Naive thymus-derived CD4-positive, alpha-beta T cell (primary cell): ENCODE measurements around the gene GALNT16. TPM values are rescaled to one million over a fixed set of nuclear protein-coding genes. Genes with fewer than 3 reads are reported as not detected.

Experiments used
- ATAC-seq: fragments of 150-1000 bp; cut with Tn5 transposase; 2 replicates; pipeline ENCODE4 v1.10.0; 2021; ENCODE audit warnings: mild to moderate bottlenecking, moderate library complexity
- CTCF ChIA-PET: fragments of 350-600 bp; sonication (Branson Sonifier 250); formaldehyde crosslinking; loops from one replicate; lab custom pipeline; 2021; ENCODE audit warnings: antibody characterized with exemption; lab: Charles Lee
- POLR2A ChIA-PET: fragments of 350-600 bp; sonication (Branson Sonifier 250); formaldehyde crosslinking; loops from one replicate; lab custom pipeline; 2021; ENCODE audit warnings: antibody characterized with exemption, inconsistent platforms; lab: Charles Lee
- DNase-seq, 9 donors: peaks; one replicate each; pipeline versions ENCODE4 v3.0.0 to v3.0.0-alpha.2; 2020 to 2022; ENCODE audit warnings: mixed read lengths in 1 of 9
- H3K27ac ChIP-seq: one replicate; pipeline ENCODE4 v1.7.0; 2013; ENCODE audit warnings: mild to moderate bottlenecking, low read depth, low read length, moderate library complexity
- H3K27me3 ChIP-seq, 2 donors: one replicate each; pipeline ENCODE4 v1.7.0; 2013; ENCODE audit warnings: low read length in 2 of 2, mild to moderate bottlenecking in 2 of 2, moderate library complexity in 2 of 2; ENCODE audit not compliant: control insufficient read depth in 2 of 2, insufficient read depth in 2 of 2
- H3K36me3 ChIP-seq, 3 experiments: 1 replicate in 2 of 3; 2 replicates in 1 of 3; pipeline ENCODE4 v1.7.0; 2013; ENCODE audit warnings: low read length in 3 of 3, mild to moderate bottlenecking in 3 of 3, moderate library complexity in 1 of 3; ENCODE audit not compliant: insufficient read depth in 3 of 3, control insufficient read depth in 2 of 3
- H3K4me1 ChIP-seq, 2 donors: one replicate each; pipeline ENCODE4 v1.7.0; 2013; ENCODE audit warnings: low read length in 2 of 2, mild to moderate bottlenecking in 2 of 2, moderate library complexity in 1 of 2; ENCODE audit not compliant: control insufficient read depth in 2 of 2, insufficient read depth in 2 of 2
- H3K4me3 ChIP-seq: 2 replicates; pipeline ENCODE4 v1.7.0; 2013; ENCODE audit warnings: mild to moderate bottlenecking, low read length
- H3K9me3 ChIP-seq, 3 experiments: 1 replicate in 2 of 3; 2 replicates in 1 of 3; pipeline ENCODE4 v1.7.0; 2013; ENCODE audit warnings: low read length in 3 of 3; ENCODE audit not compliant: control insufficient read depth in 2 of 3
- H3K27ac Mint-ChIP-seq, 9 donors: one replicate each; pipeline ENCODE4 v1.8.0; 2020 to 2022; ENCODE audit warnings: mixed read lengths in 9 of 9, mild to moderate bottlenecking in 8 of 9, moderate library complexity in 5 of 9, inconsistent platforms in 2 of 9
- H3K27me3 Mint-ChIP-seq, 5 donors: one replicate each; pipeline ENCODE4 v1.8.0; 2021 to 2022; ENCODE audit warnings: mixed read lengths in 5 of 5, mild to moderate bottlenecking in 1 of 5
- H3K36me3 Mint-ChIP-seq, 5 donors: one replicate each; pipeline ENCODE4 v1.8.0; 2020 to 2022; ENCODE audit warnings: mixed read lengths in 5 of 5, mild to moderate bottlenecking in 3 of 5, inconsistent platforms in 1 of 5
- H3K4me1 Mint-ChIP-seq, 7 donors: one replicate each; pipeline ENCODE4 v1.8.0; 2020 to 2022; ENCODE audit warnings: mixed read lengths in 7 of 7, mild to moderate bottlenecking in 3 of 7, inconsistent platforms in 1 of 7
- H3K4me3 Mint-ChIP-seq, 10 donors: one replicate each; pipeline ENCODE4 v1.8.0; 2020 to 2022; ENCODE audit warnings: mild to moderate bottlenecking in 10 of 10, mixed read lengths in 10 of 10, moderate library complexity in 6 of 10, inconsistent platforms in 2 of 10
- H3K9me3 Mint-ChIP-seq, 11 donors: one replicate each; pipeline ENCODE4 v1.8.0; 2020 to 2022; ENCODE audit warnings: mixed read lengths in 11 of 11, mild to moderate bottlenecking in 4 of 11, inconsistent platforms in 1 of 11, moderate library complexity in 1 of 11
- intact Hi-C, 2 donors: fragments of 100-400 bp; cut with micrococcal nuclease; formaldehyde crosslinking; loops; one replicate each; pipeline ENCODE4 v1.15.1; 2023
- polyA plus RNA-seq, 2 donors: library from polyadenylated mRNA; unstranded; fragments of 300-500 nt; fragmentation: Illumina TruSeq; gene quantifications; one replicate each; pipeline ENCODE4 v1.2.3, GENCODE V29; 2021
- total RNA-seq, 6 experiments: library from RNA in 5 of 6; stranded (reverse) in 5 of 6; gene quantifications; 1 replicate in 5 of 6; 2 replicates in 1 of 6; pipeline ENCODE4 v1.2.3 and lab custom pipeline; 2021 to 2026

Gene GALNT16
- total and polyA plus RNA-seq, 7 experiments from 2014 or later = 0.07 to 0.65 TPM; not detected in 5

- ChIA-PET POLR2A (no interaction called here), CTCF (no interaction called here)
- Histone ChIP-seq H3K9me3 (no peaks in the 10 kb centered on the region), H3K27me3 (no peaks in the 10 kb centered on the region), H3K27ac (no peak overlapping the region), H3K4me1 (no peaks in the 10 kb centered on the region), H3K36me3 (no peaks in the 10 kb centered on the region), H3K4me3 (no peak overlapping the region)
- Mint-ChIP-seq H3K27ac (peak overlapping the region in 1 of 9 donors; percentile 36), H3K4me1 (peaks cover 0 to 4% (median 0%) of the 10 kb centered on the region in 7 donors), H3K9me3 (peaks cover 0 to 4% (median 0%) of the 10 kb centered on the region in 11 donors), H3K27me3 (peaks cover 14 to 30% (median 20%) of the 10 kb centered on the region in 5 donors), H3K4me3 (no peak overlapping the region), H3K36me3 (no peaks in the 10 kb centered on the region)
- intact Hi-C loops = no loop called here
- DNase-seq (peak in 1 of 9 donors; percentile 7), ATAC-seq (no peak)
Observed at GRCh38 chr14:69312608-69313007, 52.6 kb downstream of the GALNT16 start.

- ChIA-PET CTCF (no interaction called here), POLR2A (no interaction called here)
- peak in 1 of 9 donors; percentile 17 for DNase-seq
- intact Hi-C loops = no loop called here
- Histone ChIP-seq H3K27me3 (no peaks in the 10 kb centered on the region), H3K36me3 (no peaks in the 10 kb centered on the region), H3K4me3 (no peak overlapping the region), H3K27ac (no peak overlapping the region), H3K4me1 (no peaks in the 10 kb centered on the region), H3K9me3 (no peaks in the 10 kb centered on the region)
- H3K9me3 Mint-ChIP-seq = peaks cover 0 to 4% (median 0%) of the 10 kb centered on the region in 11 donors
- H3K27me3 Mint-ChIP-seq = peaks cover 11 to 26% (median 19%) of the 10 kb centered on the region in 5 donors
- H3K4me3 Mint-ChIP-seq = no peak overlapping the region
- H3K4me1 Mint-ChIP-seq = peaks cover 0 to 7% (median 0%) of the 10 kb centered on the region in 7 donors
- no peak overlapping the region for H3K27ac Mint-ChIP-seq
- no peak for ATAC-seq
- no peaks in the 10 kb centered on the region for H3K36me3 Mint-ChIP-seq
Observed at GRCh38 chr14:69313176-69313575, 53.2 kb downstream of the GALNT16 start.

GRCh38 chr14:69314327-69314726 is 54.4 kb downstream of the GALNT16 start:
- Mint-ChIP-seq H3K27ac (no peak overlapping the region), H3K36me3 (no peaks in the 10 kb centered on the region), H3K4me1 (peaks cover 0 to 7% (median 0%) of the 10 kb centered on the region in 7 donors), H3K9me3 (peaks cover 0 to 4% (median 0%) of the 10 kb centered on the region in 11 donors), H3K4me3 (no peak overlapping the region), H3K27me3 (peaks cover 9 to 19% (median 15%) of the 10 kb centered on the region in 5 donors)
- H3K27ac ChIP-seq = no peak overlapping the region
- H3K27me3 ChIP-seq = no peaks in the 10 kb centered on the region
- H3K4me1 ChIP-seq = no peaks in the 10 kb centered on the region
- ATAC-seq (no peak), DNase-seq (peak in 1 of 9 donors; percentile 9)
- POLR2A ChIA-PET = no interaction called here
- intact Hi-C loops = no loop called here
- CTCF ChIA-PET = no interaction called here
- no peaks in the 10 kb centered on the region for H3K36me3 ChIP-seq
- no peaks in the 10 kb centered on the region for H3K9me3 ChIP-seq
- H3K4me3 ChIP-seq = no peak overlapping the region

GRCh38 chr14:69315301-69315700 is 55.3 kb downstream of the GALNT16 start:
- Histone ChIP-seq H3K27me3 (no peaks in the 10 kb centered on the region), H3K27ac (no peak overlapping the region), H3K36me3 (no peaks in the 10 kb centered on the region), H3K4me1 (no peaks in the 10 kb centered on the region), H3K4me3 (no peak overlapping the region), H3K9me3 (no peaks in the 10 kb centered on the region)
- intact Hi-C loops = no loop called here
- peaks cover 0 to 4% (median 0%) of the 10 kb centered on the region in 11 donors for H3K9me3 Mint-ChIP-seq
- H3K27me3 Mint-ChIP-seq = peaks cover 6 to 12% (median 8%) of the 10 kb centered on the region in 5 donors
- no peak overlapping the region for H3K4me3 Mint-ChIP-seq
- H3K4me1 Mint-ChIP-seq = peaks cover 0 to 7% (median 0%) of the 10 kb centered on the region in 7 donors
- CTCF ChIA-PET = no interaction called here
- POLR2A ChIA-PET = no interaction called here
- DNase-seq = peak in 1 of 9 donors; percentile 9
- H3K27ac Mint-ChIP-seq = no peak overlapping the region
- H3K36me3 Mint-ChIP-seq = no peaks in the 10 kb centered on the region
- ATAC-seq = no peak

GRCh38 chr14:69316449-69317101 is 56.6 kb downstream of the GALNT16 start:
- no peak overlapping the region for H3K27ac ChIP-seq
- no peak overlapping the region for H3K4me3 ChIP-seq
- no peaks in the 10 kb centered on the region for H3K36me3 Mint-ChIP-seq
- no peak for ATAC-seq
- H3K4me3 Mint-ChIP-seq = no peak overlapping the region
- H3K4me1 Mint-ChIP-seq = peaks cover 0 to 7% (median 0%) of the 10 kb centered on the region in 7 donors
- ChIA-PET POLR2A (no interaction called here), CTCF (interaction anchor here (0.6 kb wide), 2 partner anchors 143 to 1350 kb away, joined by 3 read pairs; no protein-coding TSS in a partner anchor)
- no peak overlapping the region for H3K27ac Mint-ChIP-seq
- intact Hi-C loops = no loop called here
- H3K9me3 ChIP-seq = no peaks in the 10 kb centered on the region
- no peaks in the 10 kb centered on the region for H3K4me1 ChIP-seq
- DNase-seq = peak in 1 of 9 donors; percentile 17
- peaks cover 0 to 4% (median 0%) of the 10 kb centered on the region in 11 donors for H3K9me3 Mint-ChIP-seq
- no peaks in the 10 kb centered on the region for H3K36me3 ChIP-seq
- peaks cover 2 to 5% (median 3%) of the 10 kb centered on the region in 5 donors for H3K27me3 Mint-ChIP-seq
- H3K27me3 ChIP-seq = no peaks in the 10 kb centered on the region

- intact Hi-C loops = no loop called here
- H3K27me3 Mint-ChIP-seq = peaks cover 0 to 3% (median 0%) of the 10 kb centered on the region in 5 donors
- H3K9me3 Mint-ChIP-seq = peaks cover 0 to 4% (median 0%) of the 10 kb centered on the region in 11 donors
- ATAC-seq (peak; percentile 28), DNase-seq (no peak)
- peaks cover 0 to 7% (median 0%) of the 10 kb centered on the region in 7 donors for H3K4me1 Mint-ChIP-seq
- no peaks in the 10 kb centered on the region for H3K9me3 ChIP-seq
- no peak overlapping the region for H3K27ac Mint-ChIP-seq
- H3K36me3 ChIP-seq = no peaks in the 10 kb centered on the region
- H3K27ac ChIP-seq = no peak overlapping the region
- H3K4me1 ChIP-seq = no peaks in the 10 kb centered on the region
- CTCF ChIA-PET = interaction anchor here (0.6 kb wide), 2 partner anchors 44 to 142 kb away, joined by 3 read pairs; no protein-coding TSS in a partner anchor
- H3K27me3 ChIP-seq = no peaks in the 10 kb centered on the region
- no peaks in the 10 kb centered on the region for H3K36me3 Mint-ChIP-seq
- H3K4me3 ChIP-seq = no peak overlapping the region
- H3K4me3 Mint-ChIP-seq = no peak overlapping the region
- POLR2A ChIA-PET = no interaction called here
Observed at GRCh38 chr14:69317102-69317755, 57.3 kb downstream of the GALNT16 start.
